Measurements from ENCODE around the gene MAGEF1.

Gene MAGEF1

DNA sequence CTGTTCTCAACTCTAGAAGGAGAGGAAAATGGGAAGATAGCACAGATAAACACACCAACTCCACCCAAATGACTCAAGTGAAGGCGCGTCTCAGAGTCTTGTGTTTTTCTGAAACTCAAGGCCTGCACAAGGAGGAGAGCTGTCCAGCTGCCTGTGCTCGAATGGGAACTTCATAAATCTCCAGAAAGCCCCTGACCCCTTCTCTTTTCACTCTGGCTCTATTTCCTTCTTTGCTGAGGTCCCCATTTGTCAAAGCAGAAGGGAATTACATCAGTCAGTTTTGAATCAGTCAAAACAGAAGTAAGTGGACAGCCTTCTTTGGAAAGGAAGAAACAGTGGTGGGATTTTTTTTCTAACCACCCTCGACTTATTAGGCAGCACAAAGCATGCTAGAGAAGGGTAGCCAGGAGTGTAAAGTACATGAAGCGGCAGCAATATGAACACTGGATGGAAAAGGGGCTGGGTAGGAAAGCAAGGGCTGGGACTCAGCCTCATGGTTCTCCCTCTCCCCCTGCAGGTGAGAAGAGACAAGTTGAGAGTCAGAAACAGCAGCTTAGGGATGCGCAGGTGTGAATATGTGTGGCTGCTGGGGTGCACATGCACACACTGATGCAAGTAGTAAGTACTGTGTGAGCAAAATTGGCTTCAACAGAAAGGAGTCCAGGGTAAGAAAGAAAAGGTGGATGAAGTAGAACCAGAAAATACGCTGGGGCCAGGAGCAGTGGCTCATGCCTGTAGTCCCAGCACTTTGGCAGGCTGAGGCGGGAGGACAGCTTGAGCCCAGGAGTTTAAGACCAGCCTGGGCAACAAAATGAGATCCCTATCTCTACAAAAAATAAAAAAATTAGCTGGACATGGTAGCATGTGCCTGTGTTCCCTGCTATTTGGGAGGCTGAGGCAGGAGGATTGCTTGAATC lies 36.6 kb upstream of the MAGEF1 start:
- DNase-seq = no peak
- peaks cover 9% of the 10 kb centered on the region for H3K27me3 Mint-ChIP-seq
- H3K4me3 Mint-ChIP-seq = no peak overlapping the region
- peaks cover 7% of the 10 kb centered on the region for H3K4me1 Mint-ChIP-seq (ENCODE audit: low read depth)
- peak overlapping the region; percentile 22 for H3K27ac Mint-ChIP-seq
- H3K9me3 Mint-ChIP-seq = no peaks in the 10 kb centered on the region
- H3K36me3 Mint-ChIP-seq (ENCODE audit: low read depth) = no peaks in the 10 kb centered on the region

DNA sequence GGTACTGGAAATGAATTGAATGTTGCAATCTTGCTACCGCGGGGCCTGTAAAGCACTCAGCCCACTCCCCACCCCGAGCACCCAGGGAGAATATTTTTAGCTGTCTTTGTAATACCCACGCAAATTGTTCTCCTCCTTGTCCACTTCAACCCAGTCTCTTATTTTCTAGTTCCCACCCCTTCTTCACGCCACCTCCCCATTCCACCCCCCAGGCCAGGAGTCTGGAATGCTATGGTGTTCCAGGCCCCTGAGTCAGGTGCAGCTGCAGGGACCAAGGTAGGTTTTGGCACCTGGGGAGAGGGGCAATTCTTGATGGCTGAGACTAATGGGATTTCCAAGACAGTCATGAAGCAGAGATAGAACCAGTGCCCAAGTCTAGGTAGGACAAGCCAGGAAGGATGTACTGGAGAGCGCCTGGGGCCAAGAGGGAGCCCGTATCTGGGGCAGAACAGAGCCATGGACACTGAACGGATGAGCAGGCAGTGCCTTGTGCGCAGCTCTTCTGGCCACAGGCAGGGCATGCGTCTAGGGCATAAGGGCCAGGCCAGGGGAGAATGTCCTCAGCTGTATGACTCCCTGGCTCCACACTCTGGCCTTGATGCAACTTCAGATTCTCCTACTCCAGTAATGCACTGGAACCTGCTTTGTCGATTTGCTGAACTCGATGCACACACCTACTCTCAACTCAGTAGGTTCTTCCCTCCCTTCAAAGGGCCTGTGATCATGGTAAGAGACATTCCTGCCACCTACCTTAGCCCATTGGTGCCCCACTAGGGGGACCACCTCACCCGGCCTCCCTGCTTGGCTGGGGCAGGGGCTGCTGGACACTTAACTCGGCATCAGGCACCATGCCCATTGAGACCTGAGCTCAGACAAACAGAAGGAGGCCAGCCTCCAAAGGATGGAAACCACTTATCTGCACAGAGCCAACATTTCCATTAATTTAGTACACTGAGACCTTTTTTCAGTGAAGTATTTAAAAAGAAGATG lies 34.6 kb upstream of the MAGEF1 start:
- Mint-ChIP-seq H3K27ac (no peak overlapping the region), H3K4me1 (ENCODE audit: low read depth) (peaks cover 7% of the 10 kb centered on the region), H3K36me3 (ENCODE audit: low read depth) (no peaks in the 10 kb centered on the region), H3K27me3 (peaks cover 9% of the 10 kb centered on the region), H3K4me3 (no peak overlapping the region), H3K9me3 (no peaks in the 10 kb centered on the region)
- no peak for DNase-seq

GRCh38 chr3:184745526-184745925 lies 33.7 kb upstream of the MAGEF1 start:
- H3K4me1 Mint-ChIP-seq (ENCODE audit: low read depth) = peaks cover 9% of the 10 kb centered on the region
- H3K36me3 Mint-ChIP-seq (ENCODE audit: low read depth) = no peaks in the 10 kb centered on the region
- peaks cover 9% of the 10 kb centered on the region for H3K27me3 Mint-ChIP-seq
- no peaks in the 10 kb centered on the region for H3K9me3 Mint-ChIP-seq
- no peak overlapping the region for H3K4me3 Mint-ChIP-seq
- no peak for DNase-seq
- no peak overlapping the region for H3K27ac Mint-ChIP-seq

DNA sequence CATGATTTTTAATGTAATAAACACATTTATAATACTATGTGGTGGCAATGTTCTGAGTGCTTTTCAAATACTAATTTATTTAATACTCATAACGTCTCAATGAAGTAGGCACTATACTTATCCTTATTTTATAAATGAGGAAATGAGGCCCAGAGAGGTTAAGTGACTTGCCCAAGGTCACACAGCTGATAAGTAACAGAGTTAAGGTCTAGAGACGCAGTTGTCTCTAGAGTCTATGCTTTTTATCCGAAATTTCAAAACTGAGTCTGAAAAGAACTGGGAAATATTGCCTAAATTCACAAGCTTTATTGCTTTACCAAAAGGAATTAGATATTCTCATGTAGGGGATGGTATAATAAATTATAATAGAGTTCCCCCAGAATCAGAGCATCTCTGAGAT lies 31.4 kb upstream of the MAGEF1 start:
- no peaks in the 10 kb centered on the region for H3K27me3 Mint-ChIP-seq
- H3K27ac Mint-ChIP-seq = no peak overlapping the region
- no peak overlapping the region for H3K4me3 Mint-ChIP-seq
- H3K9me3 Mint-ChIP-seq = no peaks in the 10 kb centered on the region
- H3K4me1 Mint-ChIP-seq (ENCODE audit: low read depth) = peaks cover 9% of the 10 kb centered on the region
- H3K36me3 Mint-ChIP-seq (ENCODE audit: low read depth) = no peaks in the 10 kb centered on the region
- DNase-seq = no peak

- Mint-ChIP-seq H3K4me3 (no peak overlapping the region), H3K27me3 (peaks cover under 1% of the 10 kb centered on the region), H3K4me1 (ENCODE audit: low read depth) (peaks cover 6% of the 10 kb centered on the region), H3K36me3 (ENCODE audit: low read depth) (no peaks in the 10 kb centered on the region), H3K27ac (no peak overlapping the region), H3K9me3 (no peaks in the 10 kb centered on the region)
- DNase-seq = no peak
Observed at GRCh38 chr3:184742676-184743135, 30.8 kb upstream of the MAGEF1 start.

- no peak overlapping the region for H3K27ac Mint-ChIP-seq
- peaks cover 3% of the 10 kb centered on the region for H3K27me3 Mint-ChIP-seq
- H3K9me3 Mint-ChIP-seq = no peaks in the 10 kb centered on the region
- H3K36me3 Mint-ChIP-seq (ENCODE audit: low read depth) = no peaks in the 10 kb centered on the region
- no peak for DNase-seq
- H3K4me3 Mint-ChIP-seq = no peak overlapping the region
- H3K4me1 Mint-ChIP-seq (ENCODE audit: low read depth) = peaks cover 6% of the 10 kb centered on the region
Observed at GRCh38 chr3:184741798-184742675, 30.2 kb upstream of the MAGEF1 start.

DNA sequence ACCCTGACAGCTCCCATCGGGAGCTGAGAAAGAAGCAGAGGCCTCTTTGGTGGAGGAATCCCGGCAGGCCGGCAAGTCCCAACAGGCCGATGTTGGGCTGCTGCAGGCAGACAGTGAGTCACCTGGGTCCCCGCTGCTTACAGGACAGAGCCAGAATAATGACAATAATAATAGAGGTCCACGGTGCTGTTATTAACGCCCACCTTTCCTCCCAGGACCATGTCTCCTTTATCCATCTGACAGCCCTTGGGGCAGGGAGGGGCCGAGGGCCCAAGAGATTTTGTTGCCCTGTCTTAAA lies 29.3 kb upstream of the MAGEF1 start:
- H3K27ac Mint-ChIP-seq = no peak overlapping the region
- DNase-seq = no peak
- peaks cover 6% of the 10 kb centered on the region for H3K4me1 Mint-ChIP-seq (ENCODE audit: low read depth)
- H3K4me3 Mint-ChIP-seq = no peak overlapping the region
- H3K36me3 Mint-ChIP-seq (ENCODE audit: low read depth) = no peaks in the 10 kb centered on the region
- peaks cover 3% of the 10 kb centered on the region for H3K27me3 Mint-ChIP-seq
- H3K9me3 Mint-ChIP-seq = no peaks in the 10 kb centered on the region

GRCh38 chr3:184740509-184741258 lies 28.8 kb upstream of the MAGEF1 start:
- Mint-ChIP-seq H3K27ac (no peak overlapping the region), H3K9me3 (no peaks in the 10 kb centered on the region), H3K27me3 (peaks cover 3% of the 10 kb centered on the region), H3K4me1 (ENCODE audit: low read depth) (peaks cover 6% of the 10 kb centered on the region), H3K4me3 (no peak overlapping the region), H3K36me3 (ENCODE audit: low read depth) (no peaks in the 10 kb centered on the region)
- no peak for DNase-seq

DNA sequence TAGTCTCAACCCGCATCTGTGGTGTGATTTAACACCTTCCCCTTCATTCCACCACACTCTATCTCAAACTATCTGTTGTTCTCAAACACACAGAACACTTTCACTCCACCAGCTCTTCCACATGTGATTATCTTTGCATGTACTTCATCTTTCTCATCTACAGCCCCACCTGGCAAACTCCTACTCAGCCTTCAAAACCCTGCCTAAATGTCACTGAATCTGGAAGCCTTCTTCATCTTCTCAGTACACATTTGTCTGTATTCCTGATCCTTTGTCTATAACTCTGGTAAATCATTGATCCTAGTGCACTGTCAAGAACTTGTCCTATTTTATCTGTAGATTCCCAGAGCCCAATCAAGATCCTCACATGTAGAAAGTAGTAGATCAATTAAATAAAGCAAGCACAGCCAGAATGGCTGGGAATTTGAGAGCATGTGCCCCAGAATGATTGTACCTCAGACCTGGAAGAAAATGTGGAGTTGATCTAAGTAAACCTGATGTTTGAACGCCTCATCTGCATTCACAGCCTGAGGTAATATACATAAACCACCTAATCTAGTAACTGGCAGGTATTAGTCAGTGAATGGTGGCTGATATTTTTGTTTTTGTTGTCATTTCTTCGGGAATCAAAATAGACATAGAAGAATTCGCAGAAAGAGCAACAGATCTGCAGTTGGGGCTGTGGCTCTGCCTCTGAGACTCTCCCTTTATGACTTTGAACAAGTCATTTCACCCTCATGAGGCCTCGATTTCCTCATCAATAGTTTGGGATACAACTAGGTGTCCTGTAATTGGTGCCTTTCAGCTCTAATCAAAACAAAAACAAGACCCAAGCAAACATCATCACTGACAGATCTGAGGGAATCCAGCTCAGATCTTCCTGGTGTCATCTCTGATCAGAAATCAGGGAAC lies 28.0 kb upstream of the MAGEF1 start:
- Mint-ChIP-seq H3K4me3 (no peak overlapping the region), H3K4me1 (ENCODE audit: low read depth) (peaks cover 6% of the 10 kb centered on the region), H3K27me3 (peaks cover 6% of the 10 kb centered on the region), H3K27ac (no peak overlapping the region), H3K36me3 (ENCODE audit: low read depth) (no peaks in the 10 kb centered on the region), H3K9me3 (no peaks in the 10 kb centered on the region)
- no peak for DNase-seq

- DNase-seq = peak; percentile 1
- Mint-ChIP-seq H3K36me3 (ENCODE audit: low read depth) (no peaks in the 10 kb centered on the region), H3K4me1 (ENCODE audit: low read depth) (peaks cover 6% of the 10 kb centered on the region), H3K4me3 (no peak overlapping the region), H3K9me3 (no peaks in the 10 kb centered on the region), H3K27ac (no peak overlapping the region), H3K27me3 (peaks cover 6% of the 10 kb centered on the region)
Observed at GRCh38 chr3:184738982-184739381, 27.1 kb upstream of the MAGEF1 start.

DNA sequence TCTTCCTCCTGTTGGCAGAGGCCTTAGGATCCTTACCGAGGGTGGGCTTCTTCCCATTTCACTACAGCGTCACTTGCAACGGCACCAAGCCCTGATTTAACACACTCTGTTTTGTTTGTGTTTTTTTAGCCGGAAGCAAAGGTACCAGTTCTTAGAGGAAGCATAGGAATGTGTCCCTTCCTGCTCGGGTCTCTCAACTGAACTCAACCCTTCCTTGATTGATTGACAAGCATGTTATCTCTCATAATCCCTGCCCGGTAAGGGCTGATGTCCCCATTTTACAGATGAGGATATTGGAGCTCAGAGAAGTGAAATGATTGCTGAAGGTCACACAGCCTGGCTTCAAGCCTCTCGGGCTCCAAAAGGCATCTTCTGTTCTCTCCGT lies 26.6 kb upstream of the MAGEF1 start:
- Mint-ChIP-seq H3K27ac (no peak overlapping the region), H3K4me1 (ENCODE audit: low read depth) (peaks cover 6% of the 10 kb centered on the region), H3K9me3 (no peaks in the 10 kb centered on the region), H3K4me3 (no peak overlapping the region), H3K36me3 (ENCODE audit: low read depth) (no peaks in the 10 kb centered on the region), H3K27me3 (peaks cover 6% of the 10 kb centered on the region)
- no peak for DNase-seq

DNA sequence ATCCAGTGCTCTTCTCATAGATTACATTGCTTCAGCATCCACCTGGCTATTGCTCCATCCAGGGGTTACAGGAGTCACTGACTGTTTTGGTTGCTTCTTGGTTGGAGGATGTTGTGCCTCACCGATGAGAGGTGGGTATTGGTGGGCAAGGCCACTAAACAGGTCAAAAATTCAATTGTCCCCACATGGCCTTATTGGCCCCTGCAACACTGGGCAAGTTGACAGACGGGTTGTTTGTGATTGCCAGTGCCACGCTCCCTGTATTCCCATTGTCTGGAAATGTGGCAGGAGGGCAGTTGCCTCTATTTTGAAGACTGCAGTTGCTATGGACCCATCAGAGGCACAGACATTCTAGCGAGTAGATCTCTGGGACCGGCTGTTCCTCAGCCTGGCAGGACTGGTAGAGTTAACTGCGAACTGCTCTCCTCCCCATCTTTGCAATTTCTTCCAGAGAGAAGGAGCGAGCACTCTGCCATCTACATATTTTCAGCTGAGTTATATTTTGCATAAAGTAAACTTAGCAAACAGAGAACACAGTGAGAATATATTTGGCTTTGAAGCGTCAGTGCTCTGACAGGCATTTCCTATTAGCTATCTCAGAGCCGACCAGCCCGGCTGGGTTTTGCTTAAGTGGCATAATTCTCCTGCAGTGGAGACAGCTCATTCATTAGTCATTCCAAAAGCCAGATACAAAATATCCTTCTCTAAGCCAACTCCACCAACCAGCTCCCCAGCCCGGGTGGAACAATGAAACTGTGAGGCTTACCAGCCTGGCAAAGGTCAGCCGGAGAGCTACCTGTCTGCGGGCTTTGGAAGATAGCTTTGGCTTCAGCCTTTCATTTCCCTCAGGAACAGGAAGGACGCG lies 26.0 kb upstream of the MAGEF1 start:
- DNase-seq = peak; percentile 21
- H3K27ac Mint-ChIP-seq = no peak overlapping the region

More for the DNA sequence above, 26.0 kb upstream of the MAGEF1 start:
- Mint-ChIP-seq H3K4me1 (ENCODE audit: low read depth) (peaks cover 6% of the 10 kb centered on the region), H3K36me3 (ENCODE audit: low read depth) (no peaks in the 10 kb centered on the region), H3K27me3 (peaks cover 6% of the 10 kb centered on the region), H3K9me3 (no peaks in the 10 kb centered on the region), H3K4me3 (no peak overlapping the region)
